CD4-positive, alpha-beta T cell treated with Interleukin-10 for 1 hour (primary cell): ENCODE data around the gene CASK.
A peak's percentile ranks its signal among the peaks of the same experiment; 100 is the strongest.

Experiments
- DNase-seq: peaks from one replicate; pipeline ENCODE4 v3.0.0-alpha.2; 2020

Gene CASK, protein sequence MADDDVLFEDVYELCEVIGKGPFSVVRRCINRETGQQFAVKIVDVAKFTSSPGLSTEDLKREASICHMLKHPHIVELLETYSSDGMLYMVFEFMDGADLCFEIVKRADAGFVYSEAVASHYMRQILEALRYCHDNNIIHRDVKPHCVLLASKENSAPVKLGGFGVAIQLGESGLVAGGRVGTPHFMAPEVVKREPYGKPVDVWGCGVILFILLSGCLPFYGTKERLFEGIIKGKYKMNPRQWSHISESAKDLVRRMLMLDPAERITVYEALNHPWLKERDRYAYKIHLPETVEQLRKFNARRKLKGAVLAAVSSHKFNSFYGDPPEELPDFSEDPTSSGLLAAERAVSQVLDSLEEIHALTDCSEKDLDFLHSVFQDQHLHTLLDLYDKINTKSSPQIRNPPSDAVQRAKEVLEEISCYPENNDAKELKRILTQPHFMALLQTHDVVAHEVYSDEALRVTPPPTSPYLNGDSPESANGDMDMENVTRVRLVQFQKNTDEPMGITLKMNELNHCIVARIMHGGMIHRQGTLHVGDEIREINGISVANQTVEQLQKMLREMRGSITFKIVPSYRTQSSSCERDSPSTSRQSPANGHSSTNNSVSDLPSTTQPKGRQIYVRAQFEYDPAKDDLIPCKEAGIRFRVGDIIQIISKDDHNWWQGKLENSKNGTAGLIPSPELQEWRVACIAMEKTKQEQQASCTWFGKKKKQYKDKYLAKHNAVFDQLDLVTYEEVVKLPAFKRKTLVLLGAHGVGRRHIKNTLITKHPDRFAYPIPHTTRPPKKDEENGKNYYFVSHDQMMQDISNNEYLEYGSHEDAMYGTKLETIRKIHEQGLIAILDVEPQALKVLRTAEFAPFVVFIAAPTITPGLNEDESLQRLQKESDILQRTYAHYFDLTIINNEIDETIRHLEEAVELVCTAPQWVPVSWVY

DNA sequence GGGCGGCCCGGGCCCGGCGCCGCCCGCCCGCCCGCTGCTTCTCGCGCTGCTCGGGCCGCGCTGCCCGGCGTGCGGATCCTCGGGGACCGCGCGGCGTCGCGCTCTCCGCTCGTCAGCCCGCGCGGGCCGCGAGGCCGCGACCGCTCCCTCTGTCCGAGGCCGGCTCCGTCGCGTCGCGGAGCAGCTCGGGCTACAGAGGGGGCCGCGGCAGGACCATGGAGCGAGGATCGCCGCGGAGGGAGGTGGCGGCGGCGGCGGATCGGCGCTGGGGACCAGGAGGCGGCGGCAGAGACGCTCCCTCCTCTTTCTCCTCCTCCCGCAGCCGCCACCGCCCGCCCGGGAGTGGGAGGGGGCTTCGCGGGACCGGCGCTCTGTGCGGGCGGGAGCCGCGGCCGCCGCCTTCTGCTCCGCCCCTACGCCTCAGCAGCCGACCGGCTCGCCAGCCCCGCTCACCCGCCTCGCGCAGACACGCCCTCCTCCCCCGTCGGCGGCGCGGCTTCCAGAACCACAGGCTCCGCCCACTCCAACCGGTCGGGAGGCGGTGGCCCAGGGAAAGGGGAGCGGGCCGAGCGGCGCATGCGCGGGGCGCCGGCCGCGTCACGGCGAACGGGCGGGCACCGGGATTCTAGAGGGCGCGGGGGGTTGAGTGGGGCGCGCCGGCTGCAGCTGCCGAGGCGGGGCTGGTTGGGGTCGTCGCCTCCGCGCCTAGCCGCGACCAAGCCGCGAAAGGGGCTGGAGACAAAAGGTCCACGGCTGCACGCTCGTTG lies at the start of gene CASK:
TSS of gene CASK (minus strand) at position 344 of the 767 bp plus-strand sequence. CDS start 566 bp downstream, outside the sequence.
- DNase-seq: peak; percentile 94

DNA sequence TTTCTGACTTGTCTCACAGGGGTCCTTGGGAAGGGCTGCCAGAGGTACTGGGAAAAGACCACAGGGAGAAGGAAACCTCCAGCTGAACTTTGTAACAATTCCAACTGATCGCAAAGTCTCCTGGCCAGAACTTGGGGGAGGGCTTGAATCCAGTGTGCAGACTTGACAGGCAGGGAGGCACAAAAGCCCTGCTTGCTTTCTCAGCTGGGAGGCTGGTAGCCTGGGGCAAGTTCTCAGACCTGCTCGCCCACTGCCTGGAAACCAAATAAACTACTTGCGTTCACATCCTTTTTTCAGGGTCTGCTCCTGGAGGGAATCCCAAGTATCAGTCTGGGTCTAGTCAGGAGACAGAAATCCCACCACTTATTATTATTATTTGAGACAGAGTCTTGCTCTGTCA lies 48.0 kb upstream of the CASK start:
- DNase-seq: no peak

DNA sequence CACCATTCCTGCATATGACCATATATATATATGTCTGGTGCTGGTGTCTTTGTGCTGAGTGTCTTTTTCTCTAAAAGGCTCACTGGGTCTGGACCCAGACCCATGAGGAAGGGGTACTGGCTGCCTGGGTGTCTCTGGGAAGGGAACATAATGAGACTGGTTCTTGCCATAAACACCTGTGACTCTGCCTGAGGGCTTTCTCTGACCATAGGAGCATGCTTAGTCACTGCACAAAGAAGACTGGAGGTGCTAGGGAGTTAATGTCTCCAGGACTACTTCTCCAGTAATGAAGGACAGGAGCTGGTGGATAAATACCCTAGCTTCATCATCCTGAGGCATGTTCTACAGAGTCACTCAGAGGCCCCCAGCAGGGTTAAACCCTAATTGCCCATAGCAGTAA lies 47.1 kb upstream of the CASK start:
- no peak for DNase-seq

DNA sequence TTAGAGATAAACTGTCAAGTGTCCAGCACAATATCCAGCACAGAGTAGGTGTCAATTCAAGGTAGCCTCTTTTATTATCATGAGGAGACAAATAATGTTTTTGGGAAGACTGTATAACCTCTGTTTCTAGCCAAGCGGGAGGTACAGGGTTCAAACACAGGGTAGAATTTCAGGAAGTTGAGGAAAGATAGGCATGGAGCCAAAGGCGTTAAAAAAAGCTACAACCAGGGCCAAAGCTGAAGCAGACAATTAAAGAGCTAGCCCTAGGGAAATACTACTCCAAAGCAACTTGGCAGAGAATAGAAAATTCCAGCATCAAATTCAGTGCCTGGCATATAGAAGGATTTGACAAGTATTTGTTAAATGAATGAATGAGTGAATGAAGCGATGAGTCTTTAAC lies 40.0 kb upstream of the CASK start:
- no peak for DNase-seq

DNA sequence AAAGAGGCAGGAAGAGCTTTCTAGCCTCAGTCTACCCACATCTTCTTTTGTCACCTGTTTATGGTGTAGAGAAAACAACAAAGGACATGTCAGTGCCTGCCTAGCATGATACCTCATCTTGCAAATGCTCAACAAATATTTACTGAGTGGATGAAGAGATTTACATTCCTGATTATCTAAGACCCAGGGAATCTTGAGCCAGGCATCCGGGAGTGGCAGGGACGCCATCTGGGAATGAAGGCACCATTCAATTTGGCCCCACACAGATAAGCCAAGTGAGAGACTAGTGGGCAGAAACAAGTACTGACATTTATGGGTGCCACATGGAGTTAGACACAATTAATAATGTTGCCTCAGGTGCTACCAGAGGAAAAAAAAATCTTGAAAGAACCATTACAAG lies 36.8 kb upstream of the CASK start:
- DNase-seq: no peak

DNA sequence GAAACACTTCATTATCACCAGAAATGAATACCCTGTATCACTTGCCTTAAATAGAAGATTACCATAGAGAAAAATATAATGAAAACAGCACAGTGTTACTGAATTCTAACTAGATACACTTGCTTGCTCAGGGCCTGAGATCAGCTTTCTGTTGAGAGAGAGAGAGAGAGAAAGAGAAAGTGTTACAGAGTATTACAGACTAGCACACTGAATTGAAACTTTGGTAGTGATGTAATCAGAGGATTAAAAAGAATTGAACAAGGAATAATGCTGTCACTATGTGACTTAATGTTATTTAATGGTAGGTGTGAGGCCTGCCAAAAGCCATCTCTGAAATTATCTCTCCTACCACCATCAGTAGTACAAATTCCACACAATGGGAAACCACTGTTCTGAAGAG lies 35.5 kb upstream of the CASK start:
- DNase-seq: no peak

DNA sequence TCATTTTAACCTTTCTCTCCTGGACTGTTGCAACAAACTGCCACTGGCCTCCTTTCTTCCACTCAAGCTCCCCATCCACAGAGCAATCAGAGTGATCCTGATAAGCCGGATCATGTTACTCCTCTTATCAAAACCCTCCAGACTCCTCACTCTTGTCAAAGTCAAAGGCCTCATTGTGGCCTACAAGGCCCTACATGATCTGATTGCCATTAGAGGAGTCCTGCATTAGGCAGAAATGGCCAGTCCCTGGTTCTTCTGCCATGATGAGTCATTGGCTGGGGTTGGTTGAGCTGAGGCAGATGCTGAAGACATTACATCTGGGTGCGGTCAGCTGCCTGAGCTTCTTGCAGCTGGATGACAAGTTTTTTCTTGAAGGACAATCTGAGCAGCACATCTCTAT lies 32.7 kb upstream of the CASK start:
- no peak for DNase-seq

DNA sequence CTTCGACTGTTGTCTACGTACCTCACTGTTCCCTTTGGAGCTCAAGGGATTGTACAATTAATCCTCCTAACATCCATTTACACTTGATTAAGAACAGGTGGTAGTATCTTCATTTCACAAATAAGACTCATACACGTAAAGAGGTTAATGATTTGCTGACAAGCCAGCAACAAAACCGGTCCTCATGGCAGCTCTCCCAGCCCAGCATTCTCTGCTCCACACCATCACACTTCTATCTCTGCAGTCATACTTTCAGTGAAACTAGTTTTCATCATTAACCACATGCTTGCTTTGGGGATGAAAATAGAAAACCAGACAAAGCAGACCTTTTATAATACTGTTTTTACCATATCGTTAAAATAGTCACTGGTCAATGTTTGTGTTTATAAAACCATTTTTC lies 28.7 kb upstream of the CASK start:
- no peak for DNase-seq

DNA sequence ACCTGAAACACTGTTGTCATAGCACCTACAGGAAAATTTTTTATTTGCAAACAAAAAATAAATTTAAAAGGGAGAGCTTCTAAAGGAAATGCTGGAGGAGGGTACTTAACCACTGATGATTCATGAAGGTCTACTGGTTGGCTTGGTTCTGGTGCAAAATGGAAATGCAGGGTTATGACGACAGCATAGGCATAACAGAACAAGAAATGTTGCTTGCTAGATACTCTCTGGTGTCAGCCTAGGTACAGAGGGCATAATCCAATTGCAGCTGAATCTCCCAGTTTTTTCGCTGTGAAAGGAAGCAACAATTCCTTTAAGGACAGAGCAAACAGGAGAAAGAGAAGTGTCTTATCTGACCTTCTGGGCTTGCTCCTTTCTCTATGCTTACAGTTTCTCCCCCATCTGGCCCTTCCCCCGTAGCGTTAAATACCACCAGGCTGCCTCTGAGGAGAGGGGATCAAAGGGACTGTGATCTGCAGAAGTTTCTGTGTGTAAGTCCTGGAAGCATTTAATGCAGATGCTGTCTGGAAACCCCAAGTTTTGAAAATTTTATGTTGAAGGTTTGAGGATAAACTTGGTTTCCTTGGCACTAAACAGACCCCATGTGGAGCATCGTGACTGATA lies 23.7 kb upstream of the CASK start:
- DNase-seq: no peak

DNA sequence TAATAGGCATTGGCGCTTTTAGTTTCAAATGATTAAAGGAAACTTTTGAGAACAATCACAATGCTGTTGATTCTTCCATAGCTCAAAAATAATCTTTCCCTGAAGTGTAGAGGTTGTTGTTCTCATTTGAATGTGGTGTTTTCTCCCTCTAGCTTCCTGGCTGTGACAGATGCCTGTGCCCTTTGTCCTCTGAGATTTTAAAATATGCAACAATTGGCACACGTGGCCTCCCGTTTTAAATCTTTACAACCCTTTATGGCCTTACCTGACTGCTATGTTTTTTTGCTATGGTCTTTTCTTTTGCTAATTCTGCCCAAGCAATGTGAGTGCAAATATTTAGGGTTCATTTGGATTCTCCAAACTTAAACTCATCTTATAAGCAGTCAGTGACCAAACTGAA lies 22.9 kb upstream of the CASK start:
- no peak for DNase-seq

DNA sequence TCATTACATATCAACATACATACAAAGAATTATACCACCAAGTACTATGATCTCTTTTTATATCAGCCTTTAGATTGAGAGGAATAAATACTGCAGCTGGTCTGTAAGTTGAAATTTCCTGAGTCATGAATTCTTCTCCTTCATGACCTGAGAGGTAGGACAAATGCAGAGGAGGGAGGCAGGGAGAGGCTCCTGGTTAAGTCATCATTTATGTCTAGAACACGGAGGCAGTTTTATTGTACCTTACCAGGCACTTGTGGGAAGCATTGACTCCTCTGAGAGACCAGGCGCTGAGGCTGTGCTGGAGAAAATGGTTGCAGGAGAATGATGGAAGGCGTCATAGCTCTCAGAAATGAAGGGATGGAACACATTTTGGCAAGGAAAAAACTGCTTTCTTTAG lies 12.5 kb upstream of the CASK start:
- no peak for DNase-seq

DNA sequence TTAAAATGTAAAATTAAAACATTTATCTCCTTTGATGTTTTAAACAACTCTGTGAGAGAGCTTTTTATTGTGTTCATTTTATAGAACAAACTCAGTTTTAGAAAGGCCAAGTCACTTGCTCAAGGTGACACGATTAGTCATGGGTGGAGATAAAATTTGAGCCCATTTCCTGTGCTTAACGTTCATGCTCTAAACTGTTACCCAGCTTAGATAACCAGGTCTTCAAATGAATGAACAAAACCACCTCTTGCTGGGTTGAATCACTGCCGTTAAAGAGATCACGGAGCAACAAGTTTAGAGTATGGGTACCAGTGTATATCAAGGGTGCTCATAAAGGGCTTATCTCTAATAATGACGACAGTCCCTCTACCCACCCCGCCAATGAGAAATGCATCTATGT lies 10.2 kb upstream of the CASK start:
- peak; percentile 33 for DNase-seq

DNA sequence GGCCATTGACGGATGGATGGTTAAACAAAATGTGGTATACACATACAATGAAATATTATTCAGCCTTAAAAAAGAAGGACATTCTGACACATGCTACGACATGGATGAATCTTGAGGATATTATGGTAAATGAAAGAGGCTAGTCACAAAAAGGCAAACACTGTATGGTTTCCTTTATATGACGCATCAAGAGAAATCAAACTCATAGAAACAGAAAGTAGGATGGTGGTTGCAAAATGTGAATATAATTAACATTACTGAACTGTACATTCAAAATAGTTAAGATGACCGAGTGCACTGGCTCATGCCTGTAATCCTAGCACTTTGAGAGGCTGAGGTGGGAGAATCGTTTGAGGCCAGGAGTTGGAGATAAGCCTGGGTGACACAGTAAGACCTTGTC lies 9.5 kb upstream of the CASK start:
- DNase-seq: no peak

DNA sequence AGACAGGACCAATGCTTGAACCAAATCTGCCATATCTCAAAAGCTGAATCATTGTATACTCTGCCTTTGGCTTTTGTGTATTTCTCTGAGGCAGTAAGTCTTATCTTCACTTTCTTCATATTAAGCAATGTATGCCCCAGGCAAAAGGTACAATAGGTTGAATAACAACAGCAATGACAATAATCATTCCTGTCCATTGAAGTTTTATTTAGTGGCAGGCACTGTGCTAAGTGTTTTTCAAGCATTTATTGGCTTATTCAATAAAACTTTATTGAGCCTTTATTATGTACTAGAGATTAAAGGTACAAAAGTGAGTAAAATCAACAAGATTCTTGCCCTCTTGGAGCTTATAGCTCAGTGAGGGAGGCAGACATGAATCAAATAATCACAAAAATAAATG lies 8.2 kb upstream of the CASK start:
- DNase-seq: no peak

DNA sequence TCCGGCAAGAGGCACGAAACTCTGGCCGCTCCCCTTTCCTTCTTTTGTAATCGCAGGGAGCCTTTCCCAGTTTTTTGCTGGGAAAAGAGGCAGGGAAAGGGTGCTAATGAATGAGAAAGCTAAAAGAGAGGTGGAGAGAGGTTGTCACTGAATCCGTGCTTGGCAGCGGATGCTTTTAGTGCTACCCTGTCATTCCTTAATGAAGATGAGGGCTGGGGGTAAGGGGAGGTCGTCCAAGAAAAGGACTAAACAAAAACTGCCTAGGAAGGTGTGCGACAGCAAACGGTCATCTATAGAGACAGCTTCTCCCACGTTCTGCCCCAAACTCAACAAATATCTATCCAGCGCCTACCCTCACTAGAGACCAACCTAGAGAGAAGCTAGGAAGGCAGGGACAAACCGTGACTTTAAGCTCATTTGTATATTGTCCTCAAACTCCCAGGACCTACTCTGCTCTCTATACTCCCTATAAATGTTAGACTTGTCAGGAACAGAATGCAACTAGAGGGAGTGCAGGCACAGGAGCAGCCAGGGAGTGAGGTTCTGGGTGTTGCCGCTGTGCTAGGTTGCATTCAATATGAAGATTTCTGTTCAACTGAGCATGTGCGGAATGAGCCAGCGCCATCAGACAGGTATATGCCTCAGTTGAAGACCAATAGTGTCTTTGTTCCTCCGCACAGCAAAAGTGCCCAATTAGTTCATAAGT lies 777 bp upstream of the CASK start:
- DNase-seq: peak; percentile 47

DNA sequence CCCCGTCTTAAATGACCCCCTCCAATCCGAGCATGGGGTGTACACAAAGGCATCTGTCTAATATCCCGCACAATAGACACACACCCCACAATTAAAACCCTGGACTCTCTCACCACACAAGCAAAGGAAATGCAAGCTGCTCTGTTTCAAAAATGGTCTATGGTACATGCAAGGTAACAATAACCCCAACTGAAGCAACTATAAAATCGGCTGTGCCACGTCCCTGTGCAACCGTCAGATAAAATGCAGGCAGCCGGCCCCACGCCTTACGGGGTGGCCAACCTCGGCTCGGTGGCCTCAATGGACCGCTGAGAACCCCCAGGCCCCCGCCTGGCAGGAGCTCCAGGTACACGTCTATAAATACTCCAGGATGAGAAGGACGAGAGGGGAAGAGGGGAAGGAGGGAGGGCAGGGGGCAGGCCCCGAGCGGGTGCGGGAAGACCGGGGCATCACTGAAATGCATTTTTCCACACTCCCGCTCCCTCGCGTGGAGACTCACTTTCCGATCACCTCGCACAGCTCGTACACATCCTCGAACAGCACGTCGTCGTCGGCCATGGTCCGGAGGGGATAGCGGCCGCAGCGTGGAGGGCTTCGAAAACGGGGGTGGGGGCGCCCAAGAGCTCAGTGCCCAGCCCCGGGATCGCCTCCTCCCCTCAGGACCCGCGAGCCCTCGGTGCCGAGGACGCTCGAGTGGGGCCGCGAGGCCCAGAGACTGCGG lies 763 bp downstream of the CASK start:
- no peak for DNase-seq

DNA sequence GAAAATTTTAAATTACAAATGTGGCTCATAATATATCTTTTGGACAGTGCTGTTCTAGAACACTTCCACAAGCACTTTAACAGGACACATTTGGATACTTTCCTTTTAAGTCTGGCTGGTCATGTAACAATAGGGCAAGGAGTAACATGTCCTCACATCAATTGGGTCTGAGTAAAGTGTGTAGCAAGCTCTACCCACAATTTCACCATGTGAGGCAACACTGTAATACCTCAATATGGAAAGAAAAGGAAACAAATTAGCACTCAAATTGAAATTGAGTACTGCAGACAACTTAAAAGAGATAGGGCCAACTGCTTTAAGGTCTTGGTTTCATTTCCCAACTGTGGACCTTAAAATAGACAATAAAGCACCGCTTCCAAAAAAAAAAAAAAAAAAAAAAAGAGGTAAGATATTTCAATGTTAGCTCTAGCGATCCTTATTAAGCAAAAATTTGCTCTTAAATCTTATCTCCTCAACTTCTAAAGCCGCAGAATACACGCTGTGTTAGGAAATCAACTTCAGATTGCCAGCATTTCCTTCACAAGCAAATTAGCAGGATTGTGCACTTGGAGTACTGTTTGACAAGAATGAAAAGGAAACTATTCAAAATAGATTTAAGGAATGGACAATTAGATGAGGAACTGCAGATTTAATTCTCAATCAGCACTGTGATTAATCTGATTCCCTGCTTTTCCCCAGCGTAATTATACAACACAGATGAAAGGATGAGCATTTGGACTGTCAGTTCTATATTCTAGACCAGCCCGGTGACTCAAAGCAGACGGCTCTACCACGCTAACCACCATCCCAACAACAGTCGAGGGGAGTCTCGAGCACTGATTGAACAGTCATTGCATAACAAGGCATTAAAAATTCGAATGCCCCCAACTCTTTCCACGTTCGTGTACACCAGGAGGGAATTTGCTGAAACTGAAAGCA lies 1.6 kb downstream of the CASK start:
- DNase-seq: peak; percentile 29

DNA sequence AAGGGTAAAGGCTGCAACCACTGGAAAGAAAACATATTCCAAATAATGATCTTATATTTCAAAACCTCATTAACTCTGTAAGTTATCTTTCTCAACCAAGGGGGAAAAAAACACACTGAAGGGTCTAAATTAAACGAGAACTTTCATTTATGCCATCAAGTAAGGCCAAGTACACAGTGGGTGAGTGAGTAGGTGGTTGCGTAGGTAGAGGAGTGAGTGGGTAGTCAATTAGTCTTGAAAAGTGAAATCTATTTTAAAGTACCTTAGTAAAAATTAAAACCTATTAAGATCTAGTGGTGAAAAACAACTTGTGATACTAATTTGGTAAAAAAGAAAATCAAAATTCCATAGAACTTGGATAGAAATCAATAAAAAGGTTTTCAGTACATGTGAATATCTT lies 3.5 kb downstream of the CASK start:
- DNase-seq: no peak

DNA sequence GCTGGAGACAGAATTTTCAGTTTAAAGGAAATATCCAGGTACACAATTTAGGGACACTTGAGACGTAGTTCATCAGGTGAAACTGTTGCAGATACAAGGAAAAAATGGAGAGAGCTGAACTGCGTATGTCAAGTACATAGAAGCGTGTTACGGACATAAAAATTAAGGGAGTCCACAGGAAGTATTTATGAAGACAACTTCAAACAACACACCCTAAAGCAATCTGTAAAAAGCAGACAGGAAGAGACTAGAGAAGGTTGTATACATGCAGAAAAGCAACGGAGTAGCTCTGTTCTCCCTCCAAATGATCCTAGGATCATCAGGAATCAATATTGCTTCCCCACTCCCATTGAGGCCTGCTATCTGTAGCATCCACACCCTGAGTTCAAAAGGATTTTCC lies 5.8 kb downstream of the CASK start:
- DNase-seq: peak; percentile 18

DNA sequence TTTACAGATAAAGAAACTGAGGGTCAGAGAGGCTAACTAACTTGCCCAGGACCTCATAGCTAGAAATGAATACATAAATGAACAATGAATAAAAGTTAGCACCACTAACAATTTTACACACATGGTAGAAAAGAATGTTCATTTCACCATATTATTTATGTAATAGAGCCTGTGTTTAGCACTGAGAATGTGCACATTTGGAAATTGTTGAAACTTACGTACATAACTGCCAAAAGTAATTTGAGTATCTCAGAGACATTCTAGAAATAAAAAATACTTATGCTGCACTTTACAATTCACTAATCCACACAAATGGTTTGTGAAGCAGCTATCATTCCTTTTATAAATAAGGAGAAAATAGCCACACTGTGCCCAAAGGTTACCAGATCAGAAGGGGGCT lies 9.9 kb downstream of the CASK start:
- no peak for DNase-seq
